Activated naive CD8-positive, alpha-beta T cell treated with anti-CD3 and anti-CD28 coated beads, Interleukin-2, amount 50 U/mL, for 16 hours (primary cell): Measurements from ENCODE around the gene RHOU.

ENCODE experiments used
- DNase-seq: peaks from one replicate; pipeline ENCODE4 v3.0.0-alpha.2; 2020; ENCODE audit warnings: low read depth, low spot score

RHOU gene

DNA sequence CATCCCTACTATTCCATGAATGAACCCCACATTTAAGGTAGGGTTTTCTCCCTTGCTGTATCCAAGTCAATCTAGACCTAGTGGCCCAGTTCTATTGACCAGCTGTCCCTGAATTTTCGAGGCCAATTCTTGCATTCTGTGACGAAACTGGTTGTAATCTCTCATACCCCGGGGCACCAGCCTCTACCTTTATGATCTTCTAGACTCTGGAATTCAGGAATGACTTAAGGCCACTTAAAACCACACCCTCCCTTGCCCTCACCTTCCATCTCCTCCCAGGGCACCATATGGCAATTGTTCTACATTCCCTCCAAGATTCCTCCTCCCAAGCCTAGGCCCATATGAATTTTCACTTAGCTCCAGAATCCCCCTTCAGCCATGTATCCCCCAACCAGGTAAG lies 48.9 kb downstream of the RHOU start:
- no peak for DNase-seq

DNA sequence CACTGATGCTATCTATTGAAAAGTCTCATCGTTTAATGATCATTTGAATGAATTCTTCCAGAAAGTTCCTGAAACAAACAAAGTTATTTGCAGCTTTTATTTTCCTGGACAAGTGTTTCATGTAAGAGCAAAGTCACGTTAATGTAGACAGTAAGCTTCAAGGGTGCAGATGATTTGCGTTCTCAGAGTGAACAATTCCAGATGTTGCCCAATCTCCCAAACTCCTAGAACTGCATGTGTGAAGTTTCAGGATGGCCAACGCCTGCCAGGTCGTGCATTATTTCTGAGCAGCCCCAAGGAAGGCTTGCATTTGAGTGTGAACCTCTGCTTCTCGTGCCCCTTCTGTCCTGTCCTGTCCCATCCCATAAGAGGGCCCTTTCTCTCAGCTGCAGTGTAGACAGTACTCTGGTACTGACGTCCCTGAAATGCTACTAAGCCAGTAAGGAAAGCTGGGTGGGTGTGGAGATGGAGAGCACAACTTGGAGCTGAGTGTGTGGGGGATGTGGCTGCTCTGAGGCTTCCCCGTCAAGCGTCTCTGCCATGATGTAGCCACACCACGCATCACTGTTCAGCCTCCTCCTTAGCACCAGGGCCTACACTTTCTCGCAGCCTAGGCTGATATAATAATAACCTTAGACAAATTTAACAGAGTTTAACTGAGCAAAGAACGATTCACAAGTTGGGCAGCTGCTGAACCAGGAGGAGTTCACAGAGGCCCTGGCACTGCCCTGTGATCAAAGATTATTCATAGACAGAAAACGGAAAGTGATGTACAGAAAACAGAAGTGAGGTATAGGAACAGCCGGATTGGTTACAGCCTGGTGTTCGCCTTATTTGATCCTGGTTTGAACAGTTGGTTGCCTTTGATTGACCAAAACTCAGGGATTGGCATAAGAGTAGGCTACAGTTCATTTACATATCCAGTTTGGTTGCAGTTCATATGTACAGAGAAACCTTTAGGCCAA lies 50.4 kb downstream of the RHOU start:
- DNase-seq: no peak

DNA sequence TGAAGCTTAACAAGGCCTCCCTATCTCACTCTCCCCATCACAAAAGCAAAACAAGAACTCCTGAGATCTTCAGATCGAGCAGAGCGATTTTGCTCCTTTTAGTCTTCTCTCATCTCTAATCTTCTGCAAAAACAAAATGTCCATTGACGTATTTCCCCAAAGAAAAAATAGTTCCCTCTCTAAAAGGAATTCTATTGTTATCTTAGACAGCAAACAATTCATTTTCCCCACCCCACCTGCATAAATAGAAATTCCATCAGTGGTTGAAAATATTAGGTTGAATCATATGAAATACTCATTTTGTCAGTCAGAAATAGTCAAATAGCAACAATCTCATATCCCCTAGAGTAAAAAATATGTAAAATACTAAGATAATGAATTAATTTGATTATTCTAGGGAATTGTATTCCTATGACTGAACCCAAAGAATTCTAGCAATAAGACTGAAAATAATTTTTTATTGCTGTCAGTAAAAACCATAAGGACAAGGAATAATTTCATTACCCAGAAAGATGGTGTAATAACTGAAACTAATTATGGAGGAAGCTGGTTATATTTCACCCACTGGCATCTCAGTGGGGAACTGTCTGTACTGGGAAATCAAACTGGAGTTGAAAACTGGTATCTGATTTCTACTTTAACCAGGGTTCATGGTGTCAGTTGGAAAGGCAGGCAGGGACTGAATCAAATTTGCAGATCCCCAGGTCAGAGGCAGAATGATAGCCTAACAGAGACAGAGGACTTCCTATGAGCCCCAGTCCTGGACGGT lies 51.3 kb downstream of the RHOU start:
- DNase-seq: no peak

DNA sequence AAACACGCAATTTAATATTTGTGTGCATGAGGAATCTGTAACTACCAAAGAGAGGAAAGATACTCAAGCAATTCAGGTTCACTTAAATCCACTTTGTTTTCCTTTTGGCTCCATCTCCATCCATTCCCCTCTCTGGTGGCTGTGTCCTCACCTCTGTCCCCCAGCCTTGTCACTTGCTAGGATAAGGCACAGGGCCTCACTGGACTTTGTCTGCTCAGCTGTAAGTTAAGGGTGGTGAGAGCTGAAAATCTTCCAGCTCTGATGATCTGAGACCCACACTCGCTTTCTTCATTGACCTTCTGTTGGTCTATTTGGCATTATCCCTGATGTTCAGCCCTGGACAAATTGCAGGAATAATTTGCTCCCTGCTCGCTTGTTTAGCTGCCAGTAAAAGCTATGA lies 56.5 kb downstream of the RHOU start:
- no peak for DNase-seq

DNA sequence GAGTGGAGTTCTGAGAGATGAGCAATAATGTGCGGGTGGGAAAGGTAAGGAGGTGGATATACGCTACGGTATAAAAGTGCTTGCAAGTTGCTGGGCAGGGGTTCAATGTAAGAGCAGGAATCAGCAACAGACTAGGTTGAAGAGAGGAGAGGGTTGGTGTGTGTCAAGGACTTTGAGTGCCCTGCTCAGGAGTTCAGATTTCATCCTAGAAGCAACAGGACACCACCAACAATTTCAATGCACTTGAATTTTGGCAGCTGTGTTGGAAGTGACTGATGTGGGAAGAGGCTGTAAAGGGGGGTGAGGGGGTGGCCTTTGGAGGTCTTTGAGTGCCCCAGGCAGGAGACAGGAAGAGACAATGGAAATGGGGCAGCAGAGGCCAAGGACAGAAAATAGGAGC lies 57.3 kb downstream of the RHOU start:
- no peak for DNase-seq

DNA sequence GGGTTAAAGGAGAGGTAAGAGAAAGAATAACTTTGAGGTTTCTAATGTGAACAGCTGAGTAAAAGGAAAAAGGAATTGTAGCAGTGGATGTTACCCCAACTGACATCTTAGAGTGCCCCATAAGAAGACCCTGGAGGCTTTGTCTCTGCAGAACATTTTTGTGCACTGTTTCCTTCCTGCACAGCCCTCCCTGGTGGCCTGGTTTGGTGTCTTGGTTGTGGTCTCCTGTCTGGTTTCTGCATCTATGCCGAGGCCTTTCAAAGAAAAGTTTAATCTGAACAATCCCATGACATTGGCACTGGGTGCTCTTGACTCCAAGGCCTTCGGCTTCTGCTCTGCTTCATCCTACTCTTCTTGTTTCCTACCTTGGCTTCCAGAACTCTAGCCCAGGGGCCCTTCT lies 57.8 kb downstream of the RHOU start:
- no peak for DNase-seq

DNA sequence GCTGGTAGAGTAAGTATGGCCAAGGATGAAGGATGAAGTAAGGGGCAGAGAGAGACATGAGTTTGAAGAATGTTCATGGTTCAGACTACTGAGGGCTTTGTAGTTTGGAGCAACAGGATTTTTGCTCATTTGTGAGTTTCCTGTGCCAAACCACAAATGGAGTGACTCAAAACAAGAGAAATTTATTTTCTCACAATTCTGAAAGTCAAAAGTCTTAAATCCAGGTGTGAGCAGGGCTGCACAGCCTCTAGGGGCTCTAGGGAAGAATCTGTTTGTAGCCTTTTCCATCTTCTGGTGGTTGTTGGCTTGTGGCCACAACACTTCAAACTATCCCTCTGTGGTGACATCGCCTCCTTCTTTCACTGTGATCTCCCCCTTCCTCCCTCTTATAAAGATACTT lies 58.9 kb downstream of the RHOU start:
- no peak for DNase-seq

DNA sequence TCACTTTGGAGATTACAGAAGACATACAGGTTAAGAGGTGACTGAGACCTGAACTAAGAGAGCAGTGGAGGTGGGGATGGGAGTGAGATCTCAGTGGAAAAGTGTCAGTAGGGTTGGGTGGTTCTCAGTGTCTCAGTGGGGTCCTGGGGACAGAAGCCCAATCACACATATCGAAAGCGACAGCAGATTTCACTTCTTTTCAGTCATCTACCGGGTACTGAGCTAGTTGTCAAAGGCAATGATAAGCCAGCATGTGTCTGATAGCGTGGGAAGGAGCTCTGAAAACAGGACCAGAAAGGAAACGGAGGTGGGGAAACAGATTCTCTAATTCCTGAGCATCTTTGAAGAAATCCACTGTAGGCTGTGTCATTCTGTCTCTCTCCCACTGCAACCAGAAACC lies 59.5 kb downstream of the RHOU start:
- DNase-seq: no peak

DNA sequence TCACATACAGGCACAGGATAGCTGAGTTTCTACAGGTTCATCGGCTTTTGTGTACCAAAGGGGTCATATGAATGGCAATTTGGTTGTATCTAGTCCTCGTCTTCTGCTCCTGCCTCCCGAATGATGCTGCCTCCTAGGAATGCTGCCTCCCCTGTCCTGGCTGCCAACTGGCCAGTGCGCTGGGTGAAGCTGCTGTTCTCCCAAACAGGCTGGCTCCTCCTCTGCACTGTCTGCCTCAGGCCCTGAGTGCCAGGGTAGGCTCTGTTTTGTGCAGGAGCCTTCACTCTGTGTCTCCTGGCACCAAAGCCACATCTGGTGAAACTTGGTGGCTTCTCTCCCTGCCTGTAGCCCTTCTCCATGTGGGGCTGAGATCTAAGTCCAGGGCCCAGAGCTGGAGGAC lies 60.3 kb downstream of the RHOU start:
- no peak for DNase-seq
